Right lobe of liver (tissue), 6 donors: ENCODE results near the gene PERM1. TPM values are rescaled to one million over a fixed set of nuclear protein-coding genes. Genes with fewer than 3 reads are reported as not detected.
A peak's percentile ranks its signal among the peaks of the same experiment; 100 is the strongest.

Experiments used
- ATAC-seq, 4 donors: fragments of 200-7000 bp; cut with Tn5 transposase; one replicate each; pipeline ENCODE4 v1.9.1; 2020; ENCODE audit warnings: mild to moderate bottlenecking in 4 of 4, moderate library complexity in 4 of 4
- DNase-seq, 3 donors: peaks; one replicate each; pipeline ENCODE4 v3.0.0-alpha.2; 2020
- H3K27ac ChIP-seq, 3 donors: fragments of 200-600 bp; one replicate each; pipeline ENCODE4 v1.8.0; 2022
- H3K27me3 ChIP-seq, 2 donors: fragments of 200-600 bp; one replicate each; pipeline ENCODE4 v1.8.0; 2022
- H3K36me3 ChIP-seq, 4 donors: fragments of 200-600 bp; sonication (generic) in 1 of 4; one replicate each; pipeline versions ENCODE4 v1.5.1 to v1.8.0; 2017 to 2022; ENCODE audit warnings: control low read depth in 1 of 4
- H3K4me1 ChIP-seq, 4 donors: fragments of 200-600 bp; sonication (generic) in 1 of 4; one replicate each; pipeline versions ENCODE4 v1.5.1 to v1.8.0; 2017 to 2022; ENCODE audit warnings: control low read depth in 1 of 4
- H3K4me3 ChIP-seq, 3 donors: fragments of 200-600 bp; one replicate each; pipeline ENCODE4 v1.8.0; 2022
- H3K9me3 ChIP-seq, 4 donors: fragments of 200-600 bp; sonication (generic) in 1 of 4; one replicate each; pipeline versions ENCODE4 v1.5.1 to v1.8.0; 2017 to 2022; ENCODE audit warnings: control low read depth in 1 of 4
- POLR2A ChIP-seq: fragments of 450-650 bp; IDR thresholded peaks from one replicate; pipeline ENCODE4 v1.6.1; 2017; ENCODE audit warnings: antibody characterized with exemption, mild to moderate bottlenecking
- WGBS: methylation state at CpG from one replicate; pipeline ENCODE4 v1.1.6; 2018; ENCODE audit warnings: low coverage, low lambda C conversion rate; ENCODE audit not compliant: insufficient coverage; ENCODE audit errors: missing lambda C conversion rate; 5-methylcytosine and 5-hydroxymethylcytosine counted together
- intact Hi-C, 2 donors: fragments of 100-400 bp; cut with DNase I; formaldehyde crosslinking; loops; one replicate each; pipeline versions ENCODE4 v1.11.2 to v1.14.1; 2022
- total RNA-seq, 6 experiments: library from RNA; depleted of rRNA in 2 of 6; stranded (reverse); fragments of >200 nt in 2 of 6; fragmentation: NEBNext Ultra II Directional in 3 of 6; extraction: Animal tissue kit (Norgen Biotek cat#: 25700) in 3 of 6; gene quantifications; one replicate each; pipeline versions ENCODE4 v1.1.0 to v1.2.4, GENCODE V29; 2016 to 2023
- TF ChIP-seq, protein P1 (sequence below), 4 donors: fragments of 200-600 bp in 3 of 4; fragments of 450-650 bp in 1 of 4; IDR thresholded peaks; one replicate each; pipeline versions ENCODE4 v1.5.1 to v1.8.0; 2016 to 2022; ENCODE audit warnings: antibody characterized with exemption in 4 of 4, mild to moderate bottlenecking in 2 of 4
- donor health status: DM: no; HTN: yes; CAD: no.
- donor health status: DM: no; HTN: no; CAD: no.
- donor health status: DM: no; HTN: no; CAD: no.
- donor health status: DM: no; HTN: yes; CAD: no.
- donor health status: DM: no; HTN: yes; CAD: no.

The PERM1 gene
- total RNA-seq, 6 experiments from 2014 or later: 0.18 to 0.46 (median 0.28) TPM; not detected in 2

DNA sequence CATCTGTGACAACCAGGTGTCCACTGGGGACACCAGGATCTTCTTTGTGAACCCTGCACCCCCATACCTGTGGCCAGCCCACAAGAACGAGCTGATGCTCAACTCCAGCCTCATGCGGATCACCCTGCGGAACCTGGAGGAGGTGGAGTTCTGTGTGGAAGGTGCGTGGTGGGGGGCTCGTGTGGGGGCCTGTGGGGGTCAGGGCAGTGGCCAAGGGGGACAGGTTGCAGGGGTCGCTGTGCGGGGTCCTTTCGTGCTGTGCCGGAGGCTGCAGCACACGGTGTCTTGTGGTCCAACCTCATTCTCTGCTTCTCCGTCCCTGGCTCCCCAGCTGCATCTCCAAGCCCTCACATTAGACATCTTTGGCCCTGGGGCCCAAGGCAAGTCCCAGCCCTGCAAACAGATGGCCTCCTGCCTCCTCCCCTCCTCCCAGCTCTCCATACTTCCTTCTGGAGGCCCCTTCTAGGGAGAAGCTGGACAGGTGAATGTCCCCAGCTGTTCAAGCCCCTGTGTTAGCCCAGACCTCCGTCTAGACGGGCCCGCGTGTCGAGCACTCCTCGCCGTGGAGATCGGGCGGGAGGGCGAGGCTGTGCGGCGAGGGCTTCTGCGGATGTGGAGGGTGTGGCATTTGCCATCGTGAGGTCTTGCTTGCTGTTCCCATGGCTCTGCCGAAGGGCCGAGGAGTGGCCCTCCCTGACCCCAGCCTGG, 40.6 kb upstream of the PERM1 start:
- Histone ChIP-seq H3K4me3 (no peak overlapping the region), H3K4me1 (peaks cover 0 to 10% (median 5%) of the 10 kb centered on the region in 4 donors), H3K9me3 (no peaks in the 10 kb centered on the region), H3K27ac (no peak overlapping the region), H3K27me3 (no peaks in the 10 kb centered on the region), H3K36me3 (no peaks in the 10 kb centered on the region)
- intact Hi-C loops: no loop called here
- TF ChIP-seq POLR2A: no peak
- TF ChIP-seq, protein P1, sequence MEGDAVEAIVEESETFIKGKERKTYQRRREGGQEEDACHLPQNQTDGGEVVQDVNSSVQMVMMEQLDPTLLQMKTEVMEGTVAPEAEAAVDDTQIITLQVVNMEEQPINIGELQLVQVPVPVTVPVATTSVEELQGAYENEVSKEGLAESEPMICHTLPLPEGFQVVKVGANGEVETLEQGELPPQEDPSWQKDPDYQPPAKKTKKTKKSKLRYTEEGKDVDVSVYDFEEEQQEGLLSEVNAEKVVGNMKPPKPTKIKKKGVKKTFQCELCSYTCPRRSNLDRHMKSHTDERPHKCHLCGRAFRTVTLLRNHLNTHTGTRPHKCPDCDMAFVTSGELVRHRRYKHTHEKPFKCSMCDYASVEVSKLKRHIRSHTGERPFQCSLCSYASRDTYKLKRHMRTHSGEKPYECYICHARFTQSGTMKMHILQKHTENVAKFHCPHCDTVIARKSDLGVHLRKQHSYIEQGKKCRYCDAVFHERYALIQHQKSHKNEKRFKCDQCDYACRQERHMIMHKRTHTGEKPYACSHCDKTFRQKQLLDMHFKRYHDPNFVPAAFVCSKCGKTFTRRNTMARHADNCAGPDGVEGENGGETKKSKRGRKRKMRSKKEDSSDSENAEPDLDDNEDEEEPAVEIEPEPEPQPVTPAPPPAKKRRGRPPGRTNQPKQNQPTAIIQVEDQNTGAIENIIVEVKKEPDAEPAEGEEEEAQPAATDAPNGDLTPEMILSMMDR (IDR thresholded peaks at IDR 0.05): no peak
- ATAC-seq (no peak), DNase-seq (no peak)
- no CpG with 5 or more reads among the region's 27 CpGs for WGBS

DNA sequence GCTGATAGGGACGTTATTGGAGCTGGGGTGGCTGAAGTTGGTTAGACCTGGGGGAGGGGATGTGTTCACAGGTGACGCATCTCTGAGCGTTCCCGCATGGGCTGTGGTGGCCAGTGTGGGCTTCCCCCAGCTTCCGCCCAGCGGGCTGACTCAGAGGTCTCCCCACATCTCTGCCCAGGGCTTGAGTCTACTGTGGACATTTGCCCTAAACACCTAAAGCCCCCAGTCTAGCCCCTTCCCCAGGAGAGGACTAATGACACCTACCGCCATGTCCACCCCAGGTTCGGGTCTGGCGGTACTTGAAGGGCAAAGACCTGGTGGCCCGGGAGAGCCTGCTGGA, 40.0 kb upstream of the PERM1 start:
- no peak for DNase-seq
- H3K27ac ChIP-seq: no peak overlapping the region
- no peak for ATAC-seq
- no peaks in the 10 kb centered on the region for H3K36me3 ChIP-seq
- no peaks in the 10 kb centered on the region for H3K9me3 ChIP-seq
- TF ChIP-seq, protein P1 (IDR thresholded peaks at IDR 0.05): no peak
- no peak for TF ChIP-seq POLR2A
- no peak overlapping the region for H3K4me3 ChIP-seq
- no CpG with 5 or more reads among the region's 10 CpGs for WGBS
- intact Hi-C loops: no loop called here
- peaks cover 0 to 10% (median 5%) of the 10 kb centered on the region in 4 donors for H3K4me1 ChIP-seq
- no peaks in the 10 kb centered on the region for H3K27me3 ChIP-seq

DNA sequence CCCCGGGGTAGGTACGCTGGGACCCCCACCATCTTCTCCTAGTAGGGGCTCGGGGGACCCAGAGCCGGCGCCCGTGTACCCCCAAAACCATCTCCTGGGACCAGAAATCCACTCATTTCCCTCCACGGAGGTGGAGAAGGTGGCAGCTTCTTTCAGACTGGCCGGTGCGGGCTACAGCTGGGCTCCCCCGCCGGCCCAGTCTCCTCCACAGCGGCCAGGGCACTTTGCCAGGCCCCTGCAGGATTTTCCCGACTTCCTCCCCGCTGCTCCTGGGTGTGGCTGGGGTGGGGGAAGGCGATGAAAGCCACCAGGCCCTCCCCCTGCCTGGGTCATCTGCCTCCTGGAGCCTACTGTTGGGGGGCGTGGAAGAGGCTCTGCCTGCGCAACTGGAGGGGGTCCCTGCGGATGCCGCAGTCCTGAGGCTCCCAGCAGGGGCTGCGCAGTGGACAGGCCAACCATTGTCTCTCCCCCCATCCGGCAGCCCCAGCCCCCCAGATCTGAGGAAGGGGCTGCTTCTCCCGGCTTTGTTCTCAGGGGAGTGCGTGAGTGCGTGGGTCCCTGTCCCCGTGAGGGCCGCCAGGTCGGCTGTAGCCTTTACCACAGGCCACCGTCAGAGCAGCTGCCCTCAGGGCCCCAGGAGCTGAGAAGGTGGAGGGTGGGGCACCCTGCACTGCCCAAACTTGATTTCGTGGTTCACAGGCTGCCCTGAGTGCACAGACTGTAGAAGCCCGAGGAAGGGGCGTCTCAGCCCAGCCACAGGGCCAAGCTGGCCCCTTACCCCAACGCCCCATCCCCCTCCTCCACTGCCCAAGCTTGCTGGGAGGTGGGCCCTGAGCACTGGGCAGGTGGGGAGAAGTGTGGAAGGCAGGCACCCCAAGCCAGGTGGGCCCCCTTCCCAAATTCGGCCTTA, 39.4 kb upstream of the PERM1 start:
- Histone ChIP-seq H3K4me3 (peak overlapping the region; percentile 62 to 74 (median 64)), H3K27ac (no peak overlapping the region), H3K27me3 (no peaks in the 10 kb centered on the region), H3K9me3 (no peaks in the 10 kb centered on the region), H3K4me1 (peaks cover 0 to 10% (median 5%) of the 10 kb centered on the region in 4 donors), H3K36me3 (no peaks in the 10 kb centered on the region)
- WGBS: 0% methylated on average over 3 of the region's 33 CpGs
- DNase-seq (peak in 1 of 3 donors; percentile 70), ATAC-seq (peak in 1 of 4 donors; percentile 9)
- TF ChIP-seq, protein P1 (IDR thresholded peaks at IDR 0.05): no peak
- no peak for TF ChIP-seq POLR2A
- intact Hi-C loops: no loop called here

DNA sequence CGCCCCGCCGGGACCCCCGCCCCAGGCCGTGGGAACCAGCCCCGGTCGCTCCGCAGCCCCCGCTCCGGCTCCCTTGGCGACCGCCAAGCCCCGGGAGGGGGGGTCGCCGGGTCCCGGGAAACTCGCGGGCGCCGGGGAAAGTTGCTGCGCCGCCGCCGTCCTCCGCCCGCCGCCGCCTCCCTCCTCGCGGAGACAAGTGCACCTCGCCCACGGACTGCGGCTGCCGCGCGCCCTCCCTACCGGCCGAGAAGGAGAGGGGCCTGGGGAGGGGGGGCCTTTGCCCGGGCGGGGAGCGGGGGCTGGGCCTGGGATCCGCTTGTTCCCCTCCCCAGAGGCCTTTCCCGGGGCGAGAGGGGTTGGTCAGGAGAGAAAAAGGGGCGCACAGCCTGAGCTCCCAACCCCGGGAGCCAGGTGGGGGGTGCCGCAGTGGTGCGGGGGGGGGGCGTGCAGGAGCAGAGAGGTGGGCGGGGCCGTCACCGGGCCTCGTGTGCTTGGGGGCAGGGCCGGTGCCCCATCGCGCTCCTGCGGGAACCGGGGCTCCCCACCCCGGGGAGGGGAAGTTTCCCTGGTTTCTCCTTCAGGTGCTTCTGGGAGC, 38.6 kb upstream of the PERM1 start:
- H3K4me3 ChIP-seq: peak overlapping the region; percentile 62 to 74 (median 64)
- ATAC-seq: no peak
- no peaks in the 10 kb centered on the region for H3K36me3 ChIP-seq
- peak overlapping the region in 1 of 3 donors; percentile 88 for H3K27ac ChIP-seq
- intact Hi-C loops: no loop called here
- peaks cover 0 to 10% (median 5%) of the 10 kb centered on the region in 4 donors for H3K4me1 ChIP-seq
- no peaks in the 10 kb centered on the region for H3K27me3 ChIP-seq
- H3K9me3 ChIP-seq: no peaks in the 10 kb centered on the region
- no peak for DNase-seq
- no peak for TF ChIP-seq POLR2A
- 0% methylated on average over 8 of the region's 59 CpGs for WGBS
